Measurements from ENCODE around the gene CACFD1.

Gene CACFD1

DNA sequence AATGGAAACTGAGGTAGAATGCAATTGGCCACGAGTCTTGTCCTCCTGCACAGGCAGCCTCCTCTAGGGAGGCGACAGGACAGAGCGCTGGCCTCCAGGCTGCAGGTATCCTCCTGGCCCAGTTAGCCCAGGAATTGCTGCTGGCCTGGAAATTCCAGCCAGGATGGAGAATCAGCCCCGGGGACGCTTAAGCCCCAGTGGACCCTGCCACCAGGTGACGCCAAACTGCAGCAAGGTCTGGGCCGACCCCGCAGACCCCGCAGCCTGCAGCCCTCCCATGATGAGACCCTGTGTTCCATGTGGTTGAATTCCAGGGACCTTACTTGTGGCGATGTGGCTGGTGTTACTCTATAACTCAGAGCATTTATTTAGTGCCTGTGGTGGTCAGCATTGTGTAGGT is 7.3 kb downstream of the CACFD1 start:
- no peak for DNase-seq

- no peak for DNase-seq
Observed at GRCh38 chr9:133468374-133468773, 8.6 kb downstream of the CACFD1 start.

DNA sequence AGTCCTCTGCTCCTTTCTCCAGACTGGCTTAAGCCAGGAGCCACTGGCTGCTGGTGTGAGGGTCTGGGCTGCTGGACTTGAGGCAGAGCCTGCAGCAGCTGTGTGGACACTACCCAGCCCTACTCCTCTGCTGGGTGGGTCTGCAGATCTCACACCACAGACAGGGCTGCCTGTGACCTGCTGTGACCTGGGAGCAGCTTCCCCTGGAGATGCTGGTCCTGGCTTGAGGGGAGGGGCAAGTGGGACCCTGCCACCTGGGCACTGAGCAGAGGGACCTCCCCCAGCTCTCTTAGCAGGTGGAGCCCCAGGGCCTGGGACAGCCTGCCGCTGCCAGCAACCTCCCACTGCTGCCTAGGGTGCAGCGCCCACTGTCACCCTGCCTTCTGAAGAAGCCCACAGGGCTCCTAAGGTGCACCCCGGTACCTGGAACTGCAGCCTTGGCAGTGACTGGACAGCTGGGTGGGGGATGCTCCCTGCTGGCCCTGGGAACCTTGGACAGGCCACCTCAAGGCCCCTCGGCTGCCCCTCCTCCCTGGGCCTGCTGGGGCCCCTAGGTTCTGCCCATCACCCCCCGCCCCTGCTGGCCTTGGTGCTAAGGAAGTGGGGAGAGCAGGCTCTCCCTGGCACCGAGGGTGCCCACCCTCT is 9.1 kb downstream of the CACFD1 start:
- DNase-seq: no peak

- DNase-seq: peak; percentile 11
Observed at GRCh38 chr9:133470427-133470924, 10.7 kb downstream of the CACFD1 start.

DNA sequence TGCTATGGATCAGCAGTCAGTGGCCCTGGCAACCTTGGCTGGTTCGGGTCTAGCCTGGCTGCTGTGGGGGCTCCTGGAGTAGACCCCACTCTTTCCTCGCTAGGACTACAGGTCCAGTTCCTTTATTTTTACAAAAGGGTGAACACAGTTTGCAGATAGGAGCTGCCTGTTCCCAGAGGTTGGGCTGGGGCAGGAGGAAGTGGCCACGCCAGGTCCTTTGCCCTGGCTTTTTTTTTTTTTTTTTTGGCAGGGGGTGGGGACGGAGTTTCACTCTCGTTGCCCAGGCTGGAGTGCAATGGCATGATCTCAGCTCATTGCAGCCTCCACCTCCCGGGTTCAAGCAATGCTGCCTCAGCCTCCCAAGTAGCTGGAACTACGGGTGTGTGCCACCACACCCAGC is 11.2 kb downstream of the CACFD1 start:
- DNase-seq: peak; percentile 2

- peak; percentile 2 for DNase-seq
Observed at GRCh38 chr9:133471551-133472276, 11.9 kb downstream of the CACFD1 start.

GRCh38 chr9:133472277-133472645 is 12.5 kb downstream of the CACFD1 start:
- DNase-seq: peak; percentile 3

DNA sequence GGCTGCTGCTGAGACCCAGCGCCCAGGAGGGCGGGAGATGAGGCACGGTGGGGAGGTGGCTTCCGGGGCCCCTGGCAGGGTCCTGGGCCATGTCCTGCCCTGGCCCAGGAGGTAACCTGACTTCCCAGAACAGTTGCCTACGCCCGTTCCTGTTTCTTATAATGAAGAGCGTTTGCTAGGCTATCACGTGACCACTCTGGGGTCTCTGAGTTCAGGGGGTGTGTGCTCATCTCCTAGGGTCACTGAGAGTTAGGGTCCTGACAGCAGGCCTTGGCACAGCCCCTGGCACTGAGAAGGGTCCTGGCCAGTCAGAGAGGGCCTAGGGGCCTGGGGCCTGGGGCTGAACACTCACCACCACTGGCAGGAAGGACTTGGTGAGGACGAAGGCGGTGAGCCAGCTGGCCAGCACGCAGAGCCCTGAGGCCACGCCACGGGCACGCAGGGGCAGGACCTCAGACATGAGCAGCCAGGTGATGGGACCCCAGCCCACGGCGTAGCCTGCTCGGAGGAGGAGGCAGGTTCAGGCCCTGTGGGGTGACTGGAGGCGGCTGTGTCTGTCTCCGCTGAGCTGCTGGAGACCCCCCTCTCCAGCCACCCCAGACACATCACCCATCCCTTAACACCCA is 13.1 kb downstream of the CACFD1 start:
- peak; percentile 2 for DNase-seq

GRCh38 chr9:133473743-133474142 is 14.0 kb downstream of the CACFD1 start:
- DNase-seq: no peak

- no peak for DNase-seq
Observed at GRCh38 chr9:133474215-133474614, 14.4 kb downstream of the CACFD1 start.

DNA sequence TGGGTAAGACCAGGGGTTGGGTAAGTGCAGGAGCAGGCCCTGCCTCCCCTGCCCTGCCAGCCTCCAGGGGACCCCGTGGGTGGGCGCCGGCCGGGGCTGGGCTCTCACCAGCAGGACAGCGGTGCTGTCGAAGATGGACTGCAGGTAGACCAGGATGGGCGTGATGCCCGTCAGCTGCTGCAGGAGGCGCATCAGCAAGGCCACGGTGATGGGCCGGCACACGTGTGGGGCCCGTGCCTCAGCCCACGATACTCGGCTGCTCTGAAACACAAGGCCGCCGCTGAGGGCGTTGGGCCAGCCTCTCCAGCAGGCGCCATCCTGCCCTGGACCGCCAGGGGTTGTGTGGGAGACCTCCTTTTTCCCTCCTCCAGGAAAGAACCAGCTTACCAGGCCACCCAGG is 15.1 kb downstream of the CACFD1 start:
- no peak for DNase-seq

DNA sequence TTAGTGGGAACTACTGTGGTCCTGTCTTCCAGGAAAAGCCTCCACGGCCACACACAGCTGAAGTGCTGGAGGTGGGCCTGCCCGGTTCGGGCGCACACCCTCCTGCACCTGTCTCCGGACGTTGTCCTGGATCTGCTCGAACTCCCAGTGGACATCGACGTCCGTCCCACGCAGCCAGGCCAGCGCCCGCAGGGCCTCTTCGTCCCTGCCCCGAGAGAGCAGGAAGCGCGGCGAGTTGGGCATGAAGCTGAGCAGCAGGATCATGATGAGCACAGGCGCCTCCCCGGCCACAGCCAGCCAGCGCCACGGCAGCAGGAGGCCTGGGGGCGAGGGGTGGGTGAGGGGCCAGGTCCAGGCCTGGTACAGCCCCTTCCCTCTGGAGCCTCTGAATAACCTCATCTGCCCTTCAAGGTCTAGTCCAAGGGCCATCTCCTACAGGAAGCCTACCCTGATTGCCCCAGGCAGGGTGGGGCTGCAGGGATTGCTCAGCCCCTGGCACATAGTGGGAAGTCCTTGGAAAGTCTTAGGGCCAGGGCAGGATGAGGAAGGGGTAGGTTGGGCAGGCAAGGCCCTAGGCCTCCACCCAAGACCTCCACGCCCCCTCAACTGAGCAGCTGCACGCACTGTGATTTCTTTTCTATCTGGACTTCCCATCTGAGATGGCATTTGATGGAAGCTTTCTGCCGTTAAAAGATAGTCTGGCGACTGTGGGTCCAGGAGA is 15.7 kb downstream of the CACFD1 start:
- DNase-seq: no peak

- DNase-seq: no peak
Observed at GRCh38 chr9:133476036-133476931, 16.5 kb downstream of the CACFD1 start.

- no peak for DNase-seq
Observed at GRCh38 chr9:133476941-133477340, 17.2 kb downstream of the CACFD1 start.

DNA sequence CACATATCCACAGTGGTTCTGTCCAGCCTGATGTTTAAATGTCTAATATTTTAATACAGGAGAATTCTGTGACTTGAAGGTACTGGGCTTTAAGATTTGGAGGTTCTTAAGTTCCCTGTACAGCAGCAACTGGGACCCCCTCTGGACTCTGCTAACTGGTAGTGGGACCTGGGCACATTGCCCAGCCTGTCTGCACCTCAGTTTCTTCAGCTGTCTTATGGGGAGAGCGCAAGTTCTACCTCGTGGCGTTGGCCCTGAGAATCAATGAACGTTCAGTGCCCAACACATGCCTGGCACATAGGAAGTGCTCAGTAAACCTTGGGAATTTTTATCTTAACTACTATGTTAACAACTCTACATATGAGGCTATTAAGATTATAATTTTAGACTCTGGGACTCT is 17.7 kb downstream of the CACFD1 start:
- no peak for DNase-seq

DNA sequence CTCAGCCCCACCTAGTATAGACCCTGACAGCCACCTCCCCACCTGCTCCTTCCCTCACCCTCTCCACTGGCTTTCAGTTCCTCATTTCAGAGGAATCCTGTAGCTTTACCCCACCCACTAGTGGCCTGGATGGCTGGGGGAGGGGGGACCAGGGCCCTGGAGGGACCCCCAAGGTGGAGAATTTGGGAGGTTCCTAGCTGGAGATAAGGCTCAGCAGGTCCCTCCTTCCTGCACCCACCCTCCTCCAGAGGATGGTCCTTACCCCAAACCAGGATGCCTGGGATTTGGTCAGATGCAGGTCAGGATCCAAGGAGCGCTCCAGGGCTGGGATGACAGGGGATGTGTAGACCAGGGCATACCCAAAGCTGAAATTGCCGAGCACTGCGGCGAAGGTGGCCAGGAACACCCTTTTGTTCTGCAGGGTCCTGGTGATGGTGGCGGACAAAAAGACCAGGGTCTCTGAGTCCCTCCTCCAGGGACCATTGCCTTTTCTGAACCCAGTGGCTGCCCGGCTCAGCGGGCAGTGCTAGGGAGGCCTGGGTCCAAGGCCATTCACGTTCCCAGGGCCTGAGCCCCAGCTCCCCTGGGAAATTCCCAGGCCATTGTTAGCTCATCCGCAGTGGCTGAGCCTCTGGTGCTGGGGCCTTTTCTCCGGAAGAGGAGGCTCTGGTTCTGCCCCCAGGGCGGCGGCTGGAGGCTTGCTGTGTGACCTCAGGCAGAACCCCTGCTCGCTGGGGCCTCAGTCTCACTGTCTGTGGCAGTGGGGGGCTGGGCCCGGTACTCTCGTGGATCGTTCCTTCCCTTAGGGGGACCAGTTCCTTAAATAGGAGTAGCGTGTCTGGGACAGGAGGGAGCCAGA is 18.4 kb downstream of the CACFD1 start:
- DNase-seq: peak; percentile 53

GRCh38 chr9:133478851-133479711 is 19.3 kb downstream of the CACFD1 start, which contains the start of gene SLC2A6:
Gene SLC2A6 (minus strand): TSS chr9:133479099. CDS start chr9:133479059, 40 bp downstream.
- DNase-seq: peak; percentile 93

GRCh38 chr9:133483611-133484010 is 23.8 kb downstream of the CACFD1 start:
- no peak for DNase-seq

DNA sequence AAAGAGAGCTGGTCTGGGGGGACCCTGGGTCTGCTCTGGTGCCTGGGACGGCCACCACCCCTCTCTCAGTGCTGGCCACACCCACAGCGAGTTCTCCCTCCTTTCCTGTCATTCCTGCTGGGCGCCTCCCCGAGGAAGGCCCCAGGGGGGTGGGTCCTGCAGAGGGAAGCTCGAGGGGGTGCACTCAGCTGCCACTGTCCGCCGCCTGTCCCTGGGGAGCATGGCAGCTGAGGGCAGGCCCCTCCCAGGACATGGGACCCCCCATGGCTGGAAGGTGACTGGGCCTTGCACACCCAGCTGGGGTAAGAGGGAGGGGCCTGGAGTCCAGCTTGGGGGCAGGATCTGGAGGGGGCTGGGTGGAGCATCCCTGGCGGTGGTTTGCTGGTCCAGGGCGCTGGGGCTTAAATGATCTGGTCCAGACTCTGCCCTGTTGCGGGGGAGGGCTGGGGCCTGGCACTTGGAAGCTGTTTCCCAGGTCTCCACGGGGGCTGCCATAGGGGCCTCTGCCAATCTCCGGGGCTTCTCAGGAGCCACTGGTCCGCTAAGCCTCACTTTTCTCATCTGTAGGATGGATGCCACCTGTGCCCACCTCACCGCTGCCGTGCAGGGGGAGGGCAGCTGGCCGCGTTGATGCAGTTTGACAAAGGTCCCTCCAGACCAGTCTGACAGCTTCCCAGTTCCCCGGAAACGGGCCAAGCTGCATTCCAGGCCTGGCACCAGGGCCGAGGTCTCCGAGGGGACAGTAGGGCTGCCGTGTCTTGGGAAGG is 25.1 kb downstream of the CACFD1 start:
- no peak for DNase-seq
